K562 (cell line): ENCODE results near the gene R3HDM2. TPM values are rescaled to one million over a fixed set of nuclear protein-coding genes. Genes with fewer than 3 reads are reported as not detected.
"Not testable (repeated sequence)": the region's sequence is repeated elsewhere in the genome, so short reads cannot be mapped to it uniquely, and the experiment has no call there.

Experiments used
- ATAC-seq: fragments of 200-7000 bp; cut with Tn5 transposase; 3 replicates; pipeline ENCODE4 v1.9.1; 2020; ENCODE audit warnings: moderate library complexity
- BruUV-seq: library from RNA; stranded (reverse); fragments of 400-500 nt; replicated peaks from 2 replicates; lab custom pipeline; 2021; lab: Mats Ljungman, UMichigan
- CTCF ChIA-PET: fragments of 300-600 bp; formaldehyde crosslinking; extraction: SDS; loops from one replicate; lab custom pipeline; 2021; ENCODE audit warnings: low intra/inter-chr PET ratio; lab: Yijun Ruan, JAX
- POLR2A ChIA-PET: fragments of 300-600, 350-650 bp; sonication (Branson Sonifier 250); formaldehyde crosslinking; extraction: SDS; loops from one replicate; lab custom pipeline; 2021; ENCODE audit warnings: antibody characterized with exemption, inconsistent platforms; lab: Yijun Ruan, JAX
- DNase-seq, 4 experiments: peaks; one replicate each; pipeline versions ENCODE4 v3.0.0 to v3.0.0-alpha.2; 2011 to 2018; ENCODE audit warnings: low spot score in 3 of 4, mixed read lengths in 3 of 4; ENCODE audit errors: extremely low read depth in 1 of 4
- FAIRE-seq: peaks from 2 replicates; lab custom pipeline; 2011; peaks lifted over from hg19 to GRCh38; lab: Jason Lieb, UNC
- H2AFZ ChIP-seq: 2 replicates; pipeline ENCODE4 v1.6.0; 2011; ENCODE audit warnings: low read depth, low read length, control low read depth, inconsistent platforms
- H3K27ac ChIP-seq: fragments of 200-600 bp; 3 replicates; pipeline ENCODE4 v1.8.0; 2011; ENCODE audit warnings: low read depth, mild to moderate bottlenecking, control low read depth, inconsistent platforms, low read length, moderate library complexity, mixed read lengths; ENCODE audit errors: extremely low read depth
- H3K27me3 ChIP-seq, 2 experiments: fragments of 300-600 bp in 1 of 2; 2 replicates in 1 of 2; 3 replicates in 1 of 2; pipeline versions ENCODE4 v1.6.0 to v1.8.0; 2011; ENCODE audit warnings: inconsistent platforms in 2 of 2, low read length in 2 of 2, mild to moderate bottlenecking in 1 of 2, mixed read lengths in 1 of 2, moderate library complexity in 1 of 2; ENCODE audit not compliant: control insufficient read depth in 2 of 2, insufficient read depth in 2 of 2
- H3K36me3 ChIP-seq: fragments of 300-600 bp; 3 replicates; pipeline ENCODE4 v1.8.0; 2011; ENCODE audit warnings: mild to moderate bottlenecking, low read length, inconsistent platforms; ENCODE audit not compliant: control insufficient read depth, insufficient read depth
- H3K4me1 ChIP-seq, 2 experiments: fragments of 200-600 bp in 1 of 2; replicated peaks in 1 of 2; 2 replicates in 1 of 2; 3 replicates in 1 of 2; pipeline versions ENCODE4 v1.5.1 to v1.8.0; 2011; ENCODE audit warnings: inconsistent platforms in 2 of 2, low read length in 2 of 2, mild to moderate bottlenecking in 1 of 2, mixed read lengths in 1 of 2, moderate library complexity in 1 of 2; ENCODE audit not compliant: control insufficient read depth in 2 of 2, insufficient read depth in 2 of 2
- H3K4me2 ChIP-seq: 2 replicates; pipeline ENCODE4 v1.6.1; 2011; ENCODE audit warnings: low read length, control low read depth, inconsistent platforms, mixed read lengths; ENCODE audit not compliant: insufficient read depth
- H3K4me3 ChIP-seq: fragments of 200-600 bp; sonication (generic), shearing (Covaris generic); 2 replicates; pipeline ENCODE4 v1.5.1; 2016; ENCODE audit warnings: control low read depth, inconsistent platforms
- H3K79me2 ChIP-seq: fragments of 200-600 bp; 3 replicates; pipeline ENCODE4 v1.8.0; 2011; ENCODE audit warnings: low read length, inconsistent platforms; ENCODE audit not compliant: control insufficient read depth, insufficient read depth
- H3K9ac ChIP-seq, 2 experiments: 2 replicates each; pipeline versions ENCODE4 v1.6.0 to v1.6.1; 2011; ENCODE audit warnings: low read depth in 2 of 2, low read length in 2 of 2, control low read depth in 1 of 2, inconsistent platforms in 1 of 2, mild to moderate bottlenecking in 1 of 2, mixed read lengths in 1 of 2; ENCODE audit not compliant: insufficient read depth in 1 of 2
- H3K9me1 ChIP-seq: one replicate; pipeline ENCODE4 v1.6.0; 2011; ENCODE audit warnings: inconsistent platforms, mild to moderate bottlenecking, low read length, moderate library complexity; ENCODE audit not compliant: control insufficient read depth, insufficient read depth
- H3K9me3 ChIP-seq: replicated peaks from 2 replicates; pipeline ENCODE4 v1.5.1; 2011; ENCODE audit warnings: low read depth, low read length, inconsistent platforms; ENCODE audit not compliant: control insufficient read depth, insufficient read depth
- H4K20me1 ChIP-seq: replicated peaks from 2 replicates; pipeline ENCODE4 v1.6.1; 2011; ENCODE audit warnings: low read length, inconsistent platforms, mixed read lengths; ENCODE audit not compliant: control insufficient read depth, insufficient read depth
- C11orf30 ChIP-seq: fragments of 450-650 bp; IDR thresholded peaks from 2 replicates; pipeline ENCODE4 v1.6.1; 2016; ENCODE audit warnings: low read depth, mild to moderate bottlenecking
- CSDE1 ChIP-seq, 2 experiments: fragments of 450-650 bp; IDR thresholded peaks; 2 replicates each; pipeline ENCODE4 v1.6.1; 2016; ENCODE audit warnings: mild to moderate bottlenecking in 1 of 2
- MAFG ChIP-seq: fragments of 450-650 bp; conservative IDR thresholded peaks from 2 replicates; pipeline ENCODE4 v1.6.1; 2016; ENCODE audit warnings: missing genetic modification characterization, missing compliant biosample characterization
- NFE2 ChIP-seq: IDR thresholded peaks from 2 replicates; pipeline ENCODE4 v1.6.1; 2014; ENCODE audit warnings: antibody characterized with exemption, low read depth
- NFIC ChIP-seq: fragments of 450-650 bp; IDR thresholded peaks from 2 replicates; pipeline ENCODE4 v1.6.1; 2017; ENCODE audit warnings: mild to moderate bottlenecking, inconsistent platforms
- PRPF4 ChIP-seq: fragments of 200-400 bp; formaldehyde crosslinking; IDR thresholded peaks from one replicate; pipeline ENCODE4 v1.6.1; 2017; ENCODE audit warnings: low read length, low read depth, mild to moderate bottlenecking; ENCODE audit not compliant: insufficient read depth, poor library complexity, severe bottlenecking
- RBM25 ChIP-seq: fragments of 200-400 bp; formaldehyde crosslinking; IDR thresholded peaks from 2 replicates; pipeline ENCODE4 v1.6.1; 2018; ENCODE audit warnings: low read length, low read depth, moderate library complexity; ENCODE audit not compliant: severe bottlenecking
- SAP30 ChIP-seq: fragments of 200-600 bp; sonication (generic); IDR thresholded peaks from 2 replicates; pipeline ENCODE4 v1.6.1; 2012; ENCODE audit warnings: borderline replicate concordance, low read depth, mild to moderate bottlenecking, moderate library complexity, low read length, control low read depth, inconsistent platforms; ENCODE audit not compliant: insufficient read depth, poor library complexity, severe bottlenecking
- SMARCB1 ChIP-seq: IDR thresholded peaks from 2 replicates; pipeline ENCODE4 v1.6.1; 2011; ENCODE audit warnings: improper control_type of control experiment, low read depth; ENCODE audit not compliant: insufficient read length
- SP2 ChIP-seq: IDR thresholded peaks from 2 replicates; pipeline ENCODE4 v1.6.1; 2011; ENCODE audit warnings: mild to moderate bottlenecking, low read depth, low read length, moderate library complexity; ENCODE audit not compliant: poor library complexity, severe bottlenecking; ENCODE audit errors: extremely low read depth
- ZNF384 ChIP-seq: IDR thresholded peaks from 2 replicates; pipeline ENCODE4 v1.6.1; 2012; ENCODE audit warnings: low read depth, low read length, improper control_type of control experiment
- ZNF551 ChIP-seq: fragments of 250-450 bp; sonication (Bioruptor Pico); IDR thresholded peaks from 2 replicates; pipeline ENCODE4 v1.5.0; 2021; ENCODE audit warnings: mild to moderate bottlenecking, moderate library complexity
- WGBS: fragments of 100-300 bp; shearing (Covaris generic); methylation state at CpG from one replicate; pipeline ENCODE4 v1.1.6; 2016; ENCODE audit warnings: low coverage, mixed read lengths; ENCODE audit not compliant: insufficient coverage; ENCODE audit errors: missing lambda C conversion rate; 5-methylcytosine and 5-hydroxymethylcytosine counted together
- in situ Hi-C: fragments of 300-500 bp; cut with MboI; formaldehyde crosslinking; loops from 4 replicates; pipeline ENCODE4 v1.15.0; 2018; ENCODE audit warnings: inconsistent platforms, mixed read lengths
- intact Hi-C: fragments of 100-400 bp; cut with micrococcal nuclease; formaldehyde crosslinking; loops from 2 replicates; pipeline ENCODE4 v1.14.2; 2022
- polyA plus RNA-seq, 8 experiments: library from polyadenylated mRNA; depleted of rRNA in 4 of 8; stranded (reverse) in 5 of 8; unstranded in 3 of 8; fragments of >200 nt; fragmentation: Nextera tagmentation in 2 of 8; fragmentation: Illumina TruSeq in 1 of 8; extraction: Ambion mirVana in 2 of 8; extraction: Trizol in 1 of 8; gene quantifications; 2 replicates each; pipeline versions ENCODE4 v1.2.1 to v1.2.3, GENCODE V29; 2011 to 2014; ENCODE audit warnings: inconsistent platforms in 1 of 8, missing spikeins in 1 of 8
- total RNA-seq, 7 experiments: library from RNA; depleted of rRNA in 6 of 7; stranded (reverse); fragments of >200 nt in 6 of 7; fragmentation: Illumina TruSeq in 2 of 7; extraction: Trizol in 2 of 7; gene quantifications; 2 replicates each; pipeline versions ENCODE4 v1.2.1 to v1.2.3, GENCODE V29; 2011 to 2021; ENCODE audit warnings: low replicate concordance in 1 of 7

Gene R3HDM2
- total and polyA plus RNA-seq, 9 of the 15 experiments (the other 6 are each of a cell fraction or from before 2014, with no cell fraction given) = 3.3 to 18.8 (median 9.0) TPM

DNA sequence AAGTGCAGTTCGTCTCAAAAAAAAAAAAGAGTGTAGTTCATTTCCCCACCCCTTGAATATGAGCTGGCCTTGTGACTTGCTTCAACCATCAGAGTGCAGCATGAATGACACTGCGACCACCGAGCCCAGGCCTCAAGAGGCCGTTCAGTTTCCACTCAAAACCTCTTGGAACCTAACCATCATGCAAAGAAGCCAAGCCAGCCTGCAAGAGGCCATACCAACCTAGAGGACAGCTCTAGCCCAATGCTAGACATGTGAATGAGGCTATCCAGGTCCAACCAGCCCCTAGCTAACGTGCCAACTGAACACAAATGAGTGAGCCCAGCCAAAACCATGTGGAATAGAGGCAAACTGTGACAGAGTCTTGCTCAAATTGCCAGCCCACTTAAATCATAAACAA, 29.7 kb downstream of the R3HDM2 start (continued):
- TF ChIP-seq RBM25 = no peak
- TF ChIP-seq ZNF384 = peak; percentile 47; the same call in 1 of the 2 replicates
- TF ChIP-seq ZNF551 (CRISPR knock-in tag) = no peak
- TF ChIP-seq CSDE1 (IDR thresholded peaks at IDR 0.05) = no peak
- TF ChIP-seq SAP30 = no peak
- TF ChIP-seq PRPF4 = no peak
- no peak for TF ChIP-seq SP2
- TF ChIP-seq SMARCB1 = no peak
- TF ChIP-seq, all 486 proteins: peak for 2

DNA sequence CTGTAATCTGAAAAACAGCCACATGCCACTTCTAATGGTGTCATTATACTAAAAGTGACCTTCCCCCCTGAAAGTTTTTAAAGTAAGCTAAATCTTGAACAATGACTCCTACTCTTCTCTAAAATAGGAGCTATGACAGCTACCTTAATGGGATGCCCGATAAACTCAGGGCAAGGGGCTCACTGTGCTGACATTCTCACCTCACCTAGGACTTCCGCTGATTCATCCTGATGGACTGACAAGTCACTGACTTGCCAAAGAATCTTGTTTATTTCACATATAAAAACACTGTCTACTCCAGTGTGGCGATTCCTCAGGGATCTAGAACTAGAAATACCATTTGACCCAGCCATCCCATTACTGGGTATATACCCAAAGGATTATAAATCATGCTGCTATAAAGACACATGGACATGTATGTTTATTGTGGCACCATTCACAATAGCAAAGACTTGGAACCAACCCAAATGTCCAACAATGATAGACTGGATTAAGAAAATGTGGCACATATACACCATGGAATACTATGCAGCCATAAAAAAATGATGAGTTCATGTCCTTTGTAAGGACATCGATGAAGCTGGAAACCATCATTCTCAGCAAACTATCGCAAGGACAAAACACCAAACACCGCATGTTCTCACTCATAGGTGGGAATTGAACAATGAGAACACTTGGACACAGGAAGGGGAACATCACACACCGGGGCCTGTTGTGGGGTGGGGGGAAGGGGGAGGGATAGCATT, 31.0 kb downstream of the R3HDM2 start:
- H3K4me1 ChIP-seq, H3K4me2 ChIP-seq, H3K79me2 ChIP-seq, FAIRE-seq, H3K27ac ChIP-seq, intact Hi-C loops, H4K20me1 ChIP-seq, CTCF ChIA-PET, ATAC-seq, BruUV-seq, in situ Hi-C loops, H3K27me3 ChIP-seq, H3K9ac ChIP-seq, H3K9me3 ChIP-seq, H3K4me3 ChIP-seq, H2AFZ ChIP-seq, H3K9me1 ChIP-seq, DNase-seq, H3K36me3 ChIP-seq: not testable (repeated sequence)
- WGBS = 78% methylated on average over 5 of the region's 7 CpGs
- TF ChIP-seq C11orf30 (peak; percentile 27; the same call in 1 of the 2 replicates), MAFG (tag) (peak; percentile 27; the same call in 1 of the 2 replicates), NFIC (0 out of 2 replicates have a peak, but pooled peaks have one; percentile 5), NFE2 (peak; percentile 57; the same call in 1 of the 2 replicates)
- POLR2A ChIA-PET = interaction anchor here (0.8 to 3.2 kb wide), 2 partner anchors 11 to 1212 kb away, joined by 3 to 15 read pairs; no protein-coding TSS in a partner anchor
